ENCODE data around the gene SDK2. TPM values are rescaled to one million over a fixed set of nuclear protein-coding genes. Genes with fewer than 3 reads are reported as not detected.

The SDK2 gene
- total and polyA plus RNA-seq, 11 donors, result 0.84 to 4.0 (median 2.6) TPM

GRCh38 chr17:73402466-73402865 lies 241.8 kb downstream of the SDK2 start:
- Histone ChIP-seq H3K27ac (no peak overlapping the region), H3K9me3 (no peaks in the 10 kb centered on the region), H3K36me3 (no peaks in the 10 kb centered on the region), H3K27me3 (no peaks in the 10 kb centered on the region), H3K4me1 (peaks cover 0 to 6% (median 0%) of the 10 kb centered on the region in 12 donors), H3K4me3 (no peak overlapping the region)
- 86 to 91% (median 90%) methylated on average over 7 of the region's 7 CpGs for WGBS, 4 donors
- intact Hi-C loops (cut with DNase I), result no loop called here
- TF ChIP-seq CTCF (IDR thresholded peaks at IDR 0.05) (no peak), POLR2A (IDR thresholded peaks at IDR 0.05) (no peak)
- no peak for ATAC-seq
- DNase-seq, result no peak

GRCh38 chr17:73401911-73402310 lies 242.3 kb downstream of the SDK2 start:
- Histone ChIP-seq H3K36me3 (no peaks in the 10 kb centered on the region), H3K27ac (no peak overlapping the region), H3K27me3 (no peaks in the 10 kb centered on the region), H3K9me3 (no peaks in the 10 kb centered on the region), H3K4me3 (no peak overlapping the region), H3K4me1 (peaks cover 0 to 6% (median 0%) of the 10 kb centered on the region in 12 donors)
- peak; percentile 12 to 70 (median 60) for ATAC-seq
- intact Hi-C loops (cut with DNase I), result no loop called here
- TF ChIP-seq CTCF (IDR thresholded peaks at IDR 0.05), result no peak
- no peak for TF ChIP-seq POLR2A (IDR thresholded peaks at IDR 0.05)
- peak; percentile 66 to 87 (median 77) for DNase-seq
- WGBS, 4 donors, result 49 to 80% (median 58%) methylated on average over 11 to 18 of the region's 18 CpGs

GRCh38 chr17:73400915-73401545 lies 243.2 kb downstream of the SDK2 start:
- Histone ChIP-seq H3K4me1 (peaks cover 0 to 6% (median 0%) of the 10 kb centered on the region in 12 donors), H3K4me3 (no peak overlapping the region), H3K27me3 (no peaks in the 10 kb centered on the region), H3K27ac (no peak overlapping the region), H3K9me3 (no peaks in the 10 kb centered on the region), H3K36me3 (no peaks in the 10 kb centered on the region)
- DNase-seq, result no peak
- ATAC-seq, result no peak
- WGBS, 4 donors, result 94 to 97% (median 96%) methylated on average over 16 to 18 of the region's 18 CpGs
- intact Hi-C loops (cut with DNase I), result no loop called here
- no peak for TF ChIP-seq CTCF (IDR thresholded peaks at IDR 0.05)
- no peak for TF ChIP-seq POLR2A (IDR thresholded peaks at IDR 0.05)

- TF ChIP-seq POLR2A (IDR thresholded peaks at IDR 0.05), result no peak
- no peak for TF ChIP-seq CTCF (IDR thresholded peaks at IDR 0.05)
- no peak for DNase-seq
- H3K4me1 ChIP-seq, result peaks cover 0 to 6% (median 0%) of the 10 kb centered on the region in 12 donors
- WGBS, 4 donors, result 80 to 86% (median 83%) methylated on average over 9 to 11 of the region's 11 CpGs
- H3K36me3 ChIP-seq, result no peaks in the 10 kb centered on the region
- no peak overlapping the region for H3K4me3 ChIP-seq
- intact Hi-C loops (cut with DNase I), result no loop called here
- no peaks in the 10 kb centered on the region for H3K9me3 ChIP-seq
- no peak overlapping the region for H3K27ac ChIP-seq
- peak in 1 of 4 donors; percentile 13 for ATAC-seq
- no peaks in the 10 kb centered on the region for H3K27me3 ChIP-seq
These were observed 245.2 kb downstream of the SDK2 start for GRCh38 chr17:73399056-73399455.
